Endometrial microvascular endothelial cells (primary cell): ENCODE measurements around the gene EIF5B. TPM values are rescaled to one million over a fixed set of nuclear protein-coding genes. Genes with fewer than 3 reads are reported as not detected.
"Not testable (repeated sequence)": the region's sequence is repeated elsewhere in the genome, so short reads cannot be mapped to it uniquely, and the experiment has no call there.

Source experiments
- in situ Hi-C: cut with HindIII; loops from 2 replicates; pipeline ENCODE4 v1.10.0; 2017; ENCODE audit warnings: low sequenced_read_pairs, low pct_unique_long_range_greater_than_20kb; ENCODE audit errors: inconsistent ontology term
- total RNA-seq: library from RNA; depleted of rRNA; stranded (reverse); fragments of >200 nt; gene quantifications from one replicate; pipeline ENCODE4 v1.2.3, GENCODE V29; 2015; ENCODE audit errors: inconsistent ontology term

EIF5B gene
- total RNA-seq, 1 donor from 2014 or later, result 19.2 TPM

DNA sequence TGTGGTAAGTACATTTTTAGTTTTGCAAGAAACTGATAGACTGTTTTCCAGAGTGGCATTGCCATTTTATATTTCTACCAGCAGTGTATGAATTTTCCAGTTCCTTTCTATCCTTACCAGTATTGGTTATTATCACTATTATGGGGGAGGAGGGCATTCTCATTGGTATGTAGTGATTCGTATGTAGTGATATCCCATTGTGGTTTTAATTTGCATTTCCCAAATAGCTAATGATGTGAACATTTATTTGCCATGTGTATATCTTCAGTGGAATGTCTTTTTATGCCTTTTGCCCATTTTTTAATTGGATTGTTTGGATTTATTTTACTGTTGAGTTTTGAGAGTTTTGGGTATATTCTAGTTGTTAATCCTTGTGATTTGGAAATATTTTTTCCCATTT is 16.9 kb downstream of the EIF5B start:
- in situ Hi-C loops, result no loop called here

GRCh38 chr2:99354825-99355224 is 17.6 kb downstream of the EIF5B start:
- in situ Hi-C loops, result not testable (repeated sequence)

DNA sequence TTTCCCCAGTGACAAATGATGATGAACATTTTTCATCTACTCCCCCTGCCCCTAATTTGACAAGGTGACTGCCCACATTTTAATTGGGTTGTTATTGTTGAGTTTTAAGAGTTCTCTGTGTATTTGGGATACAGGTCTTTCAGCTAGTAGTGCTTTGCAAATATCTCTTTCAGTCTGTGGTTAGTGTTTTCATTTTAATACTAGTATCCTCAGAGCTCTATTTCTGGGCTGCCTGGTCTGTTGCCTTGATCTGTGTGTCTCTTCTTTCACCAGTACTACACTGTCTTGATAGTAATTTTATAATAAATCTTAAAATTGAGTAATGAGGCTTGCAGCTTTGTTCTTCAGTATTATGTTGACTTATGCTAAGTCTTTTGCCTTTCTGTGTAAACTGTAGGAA is 19.7 kb downstream of the EIF5B start:
- in situ Hi-C loops, result no loop called here

- in situ Hi-C loops, result no loop called here
Measured at GRCh38 chr2:99365661-99366060, 28.5 kb downstream of the EIF5B start.

- in situ Hi-C loops, result not testable (repeated sequence)
Measured at GRCh38 chr2:99368854-99369253, 31.7 kb downstream of the EIF5B start.

GRCh38 chr2:99373144-99373543 is 36.0 kb downstream of the EIF5B start:
- in situ Hi-C loops, result no loop called here

- in situ Hi-C loops, result no loop called here
Measured at GRCh38 chr2:99374747-99375146, 37.6 kb downstream of the EIF5B start.

DNA sequence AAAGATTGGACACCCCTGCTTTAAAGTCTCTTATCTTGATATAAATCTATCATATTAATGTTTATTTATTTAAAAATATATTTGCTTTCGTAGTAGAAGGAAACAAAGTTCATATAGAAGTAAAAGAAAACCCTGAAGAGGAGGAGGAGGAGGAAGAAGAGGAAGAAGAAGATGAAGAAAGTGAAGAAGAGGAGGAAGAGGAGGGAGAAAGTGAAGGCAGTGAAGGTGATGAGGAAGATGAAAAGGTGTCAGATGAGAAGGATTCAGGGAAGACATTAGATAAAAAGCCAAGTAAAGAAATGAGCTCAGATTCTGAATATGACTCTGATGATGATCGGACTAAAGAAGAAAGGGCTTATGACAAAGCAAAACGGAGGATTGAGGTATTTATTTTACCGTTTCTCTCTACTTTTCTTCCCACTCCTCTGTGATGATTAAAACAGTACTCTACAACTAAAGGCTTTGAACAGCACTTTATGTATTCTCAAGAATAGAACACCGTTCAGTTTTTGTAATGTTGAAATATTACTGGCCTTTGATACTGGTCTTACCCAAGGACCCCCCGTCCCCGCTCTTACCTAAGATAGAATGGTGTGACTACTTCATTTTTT is 39.2 kb downstream of the EIF5B start:
- in situ Hi-C loops, result no loop called here

DNA sequence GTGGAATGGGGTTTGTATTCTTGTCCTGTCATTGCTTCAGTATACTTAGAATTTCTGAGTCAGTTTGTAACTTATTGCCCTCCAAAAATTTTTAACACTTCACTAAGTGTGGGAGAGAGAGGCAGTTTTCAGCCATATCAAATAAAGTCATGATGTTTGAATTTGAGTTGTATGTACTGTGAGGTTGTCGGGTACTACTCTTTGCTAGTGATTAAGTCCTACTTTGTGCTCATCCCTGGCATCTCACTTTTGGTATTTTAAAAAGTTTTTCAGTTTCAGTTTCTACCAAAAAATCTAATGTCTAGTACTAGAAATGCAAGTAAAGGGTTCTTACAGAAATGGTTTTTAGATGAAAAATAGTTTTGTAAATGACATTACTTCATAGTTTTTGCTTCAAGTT is 40.7 kb downstream of the EIF5B start:
- in situ Hi-C loops, result no loop called here

DNA sequence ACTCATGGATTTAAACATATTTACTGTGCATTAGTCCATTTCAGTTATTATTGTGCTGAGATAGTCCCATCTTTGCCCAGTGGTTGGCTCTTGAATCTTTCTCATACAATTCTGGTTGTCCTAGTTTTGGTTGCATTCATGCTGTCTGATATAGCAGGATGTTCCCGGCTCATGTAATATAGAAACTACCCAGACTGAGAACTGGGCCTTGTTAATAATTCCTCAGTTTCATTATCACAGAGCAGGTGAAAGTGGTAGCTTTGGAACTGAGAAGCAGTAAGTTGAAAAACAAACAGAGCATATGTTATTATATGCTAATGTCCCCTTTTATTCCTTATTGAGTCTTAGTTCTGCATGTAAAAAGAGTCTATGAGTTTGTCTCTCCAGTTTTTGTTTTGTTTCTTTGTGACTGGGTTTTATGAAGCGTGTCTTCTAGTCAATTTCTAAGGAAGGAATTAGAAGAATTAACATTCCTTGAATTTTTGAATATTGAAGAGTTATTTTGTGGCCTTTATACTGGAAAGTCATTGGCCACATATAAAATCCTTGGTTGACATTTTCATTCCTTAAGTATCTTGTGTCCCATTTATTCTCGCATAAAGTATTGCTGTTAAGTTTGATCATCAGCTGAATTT is 43.3 kb downstream of the EIF5B start:
- in situ Hi-C loops, result no loop called here

DNA sequence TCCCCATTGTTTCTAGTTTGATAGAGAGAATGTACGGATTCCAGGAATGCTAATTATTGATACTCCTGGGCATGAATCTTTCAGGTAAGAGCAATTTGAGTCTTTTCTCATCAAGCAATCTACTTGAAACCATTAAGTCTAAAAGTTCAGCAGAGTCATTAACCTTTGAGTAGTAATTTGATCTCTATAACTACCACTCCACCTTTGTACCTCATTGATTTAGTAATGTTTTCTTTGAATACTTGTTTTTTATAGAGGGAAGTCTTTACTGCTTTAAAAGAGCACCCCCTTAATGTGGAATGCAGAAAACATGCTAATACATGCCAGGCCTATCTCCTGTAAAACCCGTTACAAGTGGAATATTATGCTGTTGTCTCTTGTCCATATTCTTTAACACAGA is 45.0 kb downstream of the EIF5B start:
- in situ Hi-C loops, result no loop called here

GRCh38 chr2:99386011-99386410 is 48.8 kb downstream of the EIF5B start:
- in situ Hi-C loops, result no loop called here

DNA sequence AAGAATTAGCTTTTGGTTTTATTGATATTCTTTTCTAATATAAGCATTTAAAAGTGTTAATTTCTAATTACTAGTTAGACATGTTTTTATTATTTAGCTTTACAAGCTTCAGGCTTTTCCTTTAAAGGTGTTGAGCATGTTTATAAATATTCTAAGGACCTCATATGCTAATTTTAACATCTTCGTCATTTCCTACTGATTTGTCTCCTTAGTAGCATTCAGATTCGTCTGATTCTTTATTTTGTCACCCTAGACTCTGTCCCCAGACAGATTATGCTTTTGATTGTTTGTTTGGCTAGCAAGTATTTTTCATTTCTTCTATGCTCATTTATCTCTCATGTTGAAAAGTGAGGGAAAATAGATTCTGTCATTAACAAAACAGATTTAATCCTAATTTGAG is 51.7 kb downstream of the EIF5B start:
- in situ Hi-C loops, result no loop called here

GRCh38 chr2:99389371-99389770 is 52.2 kb downstream of the EIF5B start:
- in situ Hi-C loops, result no loop called here

DNA sequence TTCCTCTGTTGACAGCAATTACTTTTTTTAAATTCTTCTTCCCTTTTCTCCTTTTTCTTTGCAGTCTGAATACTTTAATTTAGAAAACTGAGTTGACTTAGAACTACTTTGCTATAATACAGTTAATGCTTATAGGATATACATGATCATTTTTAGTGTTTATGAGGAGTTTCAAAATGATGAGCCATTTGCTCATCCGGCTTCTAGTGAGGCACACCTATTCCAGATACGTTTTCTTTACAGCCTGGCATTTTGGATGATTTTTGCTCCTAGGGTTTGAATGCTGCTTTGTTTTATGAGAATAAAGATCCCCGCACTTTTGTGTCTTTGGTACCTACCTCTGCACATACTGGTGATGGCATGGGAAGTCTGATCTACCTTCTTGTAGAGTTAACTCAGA is 52.8 kb downstream of the EIF5B start:
- in situ Hi-C loops, result no loop called here

GRCh38 chr2:99395589-99396130 is 58.5 kb downstream of the EIF5B start:
- in situ Hi-C loops, result no loop called here

- in situ Hi-C loops, result no loop called here
Measured at GRCh38 chr2:99397266-99397920, 60.2 kb downstream of the EIF5B start.

DNA sequence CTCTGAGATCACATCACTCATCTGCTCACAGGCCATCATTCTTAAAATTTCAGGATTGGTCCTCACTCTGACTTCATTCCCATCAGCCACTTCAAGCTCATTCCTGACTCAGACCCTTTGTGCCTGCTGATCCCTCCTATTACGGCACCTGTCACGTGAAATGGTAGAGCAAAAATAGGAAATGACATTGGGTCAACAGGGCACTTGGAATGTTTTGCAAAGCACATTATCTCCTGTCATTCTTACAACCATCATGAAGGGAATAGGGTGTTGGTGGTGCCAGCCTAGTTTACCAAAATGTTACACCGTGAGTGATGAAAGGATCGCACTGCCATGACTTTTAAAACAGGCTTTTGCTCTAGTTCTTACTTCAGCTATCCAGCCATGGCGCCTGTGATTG is 61.1 kb downstream of the EIF5B start:
- in situ Hi-C loops, result no loop called here

- in situ Hi-C loops, result no loop called here
Measured at GRCh38 chr2:99399063-99399462, 61.9 kb downstream of the EIF5B start.

DNA sequence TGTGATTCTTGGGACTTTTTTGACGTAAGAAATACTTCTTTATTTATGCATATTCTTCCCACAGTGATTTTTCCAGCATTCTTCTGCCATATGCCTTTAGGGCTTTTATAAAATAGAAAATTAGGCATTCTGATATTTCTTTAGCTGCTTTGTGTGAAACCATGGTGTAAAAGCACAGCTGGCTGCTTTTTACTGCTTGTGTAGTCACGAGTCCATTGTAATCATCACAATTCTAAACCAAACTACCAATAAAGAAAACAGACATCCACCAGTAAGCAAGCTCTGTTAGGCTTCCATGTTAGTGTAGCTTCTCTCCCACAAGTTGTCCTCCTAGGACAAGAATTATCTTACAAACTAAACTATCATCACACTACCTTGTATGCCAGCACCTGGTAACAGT is 62.6 kb downstream of the EIF5B start:
- in situ Hi-C loops, result no loop called here
